GM23338 (cell line): Measurements from ENCODE around the gene RER1. TPM values are rescaled to one million over a fixed set of nuclear protein-coding genes. Genes with fewer than 3 reads are reported as not detected.
A peak's percentile ranks its signal among the peaks of the same experiment; 100 is the strongest.

Experiments
- ATAC-seq: fragments of 200-7000 bp; cut with Tn5 transposase; 3 replicates; pipeline ENCODE4 v1.9.1; 2020
- DNase-seq: peaks from one replicate; pipeline ENCODE4 v3.0.0-alpha.2; 2015; ENCODE audit warnings: low spot score
- H2AFZ ChIP-seq: fragments of 200-600 bp; sonication (generic); 2 replicates; pipeline ENCODE4 v1.8.0; 2016; ENCODE audit warnings: antibody characterized with exemption, mild to moderate bottlenecking, moderate library complexity
- H3F3A ChIP-seq: fragments of 200-600 bp; sonication (generic); replicated peaks from 2 replicates; pipeline ENCODE4 v1.8.0; 2017; ENCODE audit warnings: antibody characterized with exemption, mixed run types, low read depth
- H3K27ac ChIP-seq: fragments of 200-600 bp; sonication (generic); 2 replicates; pipeline ENCODE4 v1.6.1; 2016; ENCODE audit warnings: low read depth
- H3K27me3 ChIP-seq: fragments of 200-600 bp; sonication (generic); 2 replicates; pipeline ENCODE4 v1.8.0; 2016; ENCODE audit warnings: mild to moderate bottlenecking, mixed run types, moderate library complexity; ENCODE audit not compliant: insufficient read depth
- H3K36me3 ChIP-seq: fragments of 200-600 bp; sonication (generic); 2 replicates; pipeline ENCODE4 v1.8.0; 2016; ENCODE audit warnings: mild to moderate bottlenecking; ENCODE audit not compliant: insufficient read depth
- H3K4me1 ChIP-seq: fragments of 200-600 bp; sonication (generic); 2 replicates; pipeline ENCODE4 v1.8.0; 2016; ENCODE audit warnings: mild to moderate bottlenecking, moderate library complexity; ENCODE audit not compliant: insufficient read depth
- H3K4me2 ChIP-seq: fragments of 200-600 bp; sonication (generic); 2 replicates; pipeline ENCODE4 v1.7.1; 2017; ENCODE audit warnings: mixed run types
- H3K4me3 ChIP-seq: fragments of 200-600 bp; sonication (generic); 2 replicates; pipeline ENCODE4 v1.6.1; 2016; ENCODE audit warnings: mixed run types
- H3K79me2 ChIP-seq: fragments of 200-600 bp; sonication (generic); replicated peaks from 2 replicates; pipeline ENCODE4 v1.8.0; 2017; ENCODE audit warnings: mild to moderate bottlenecking; ENCODE audit not compliant: insufficient read depth
- H3K9me2 ChIP-seq: fragments of 200-600 bp; sonication (generic); 2 replicates; pipeline ENCODE4 v1.8.0; 2017; ENCODE audit not compliant: insufficient read depth
- H4K20me1 ChIP-seq: fragments of 200-600 bp; sonication (generic); replicated peaks from 2 replicates; pipeline ENCODE4 v1.8.0; 2017; ENCODE audit warnings: mild to moderate bottlenecking; ENCODE audit not compliant: insufficient read depth
- H3K27ac Mint-ChIP-seq: 2 replicates; pipeline ENCODE4 v1.8.0; 2020; ENCODE audit warnings: inconsistent platforms, mild to moderate bottlenecking, moderate library complexity, mixed read lengths
- H3K27me3 Mint-ChIP-seq: 3 replicates; pipeline ENCODE4 v1.8.0; 2022; ENCODE audit warnings: low read depth, mild to moderate bottlenecking, moderate library complexity, mixed read lengths, inconsistent platforms; ENCODE audit not compliant: insufficient read depth, poor library complexity
- H3K36me3 Mint-ChIP-seq: 3 replicates; pipeline ENCODE4 v1.8.0; 2021; ENCODE audit warnings: low read depth, mild to moderate bottlenecking, inconsistent platforms, moderate library complexity, mixed read lengths
- H3K4me1 Mint-ChIP-seq: 3 replicates; pipeline ENCODE4 v1.8.0; 2020; ENCODE audit warnings: mild to moderate bottlenecking, inconsistent platforms, mixed read lengths
- H3K4me3 Mint-ChIP-seq: 3 replicates; pipeline ENCODE4 v1.8.0; 2021; ENCODE audit warnings: moderate library complexity, mild to moderate bottlenecking, inconsistent platforms, mixed read lengths
- H3K9me3 Mint-ChIP-seq: 3 replicates; pipeline ENCODE4 v1.8.0; 2020; ENCODE audit warnings: moderate library complexity, mild to moderate bottlenecking, inconsistent platforms, mixed read lengths
- CREB1 ChIP-seq: fragments of 250-450 bp; sonication (Bioruptor Pico); IDR thresholded peaks from 2 replicates; pipeline ENCODE4 v1.5.0; 2020; ENCODE audit warnings: low read depth, mild to moderate bottlenecking, moderate library complexity
- ETS1 ChIP-seq: IDR thresholded peaks from 2 replicates; pipeline ENCODE4 v1.6.1; 2016; ENCODE audit warnings: antibody characterized with exemption
- EZH2 ChIP-seq: fragments of 200-600 bp; sonication (generic); IDR thresholded peaks from one replicate; pipeline ENCODE4 v1.8.0; 2017; ENCODE audit warnings: antibody characterized with exemption, mild to moderate bottlenecking, low read depth; ENCODE audit not compliant: unreplicated experiment
- EZH2phosphoT487 ChIP-seq: fragments of 200-600 bp; sonication (generic); IDR thresholded peaks from one replicate; pipeline ENCODE4 v1.8.1; 2018; ENCODE audit warnings: antibody characterized with exemption; ENCODE audit not compliant: unreplicated experiment
- POLR2AphosphoS5 ChIP-seq: IDR thresholded peaks from 2 replicates; pipeline ENCODE4 v1.6.1; 2016; ENCODE audit warnings: antibody characterized with exemption, low read depth
- REST ChIP-seq: IDR thresholded peaks from one replicate; pipeline ENCODE4 v1.6.1; 2018; ENCODE audit warnings: antibody characterized with exemption; ENCODE audit not compliant: unreplicated experiment
- ZNF114 ChIP-seq: fragments of 250-450 bp; sonication (Bioruptor Pico); IDR thresholded peaks from 2 replicates; pipeline ENCODE4 v1.5.0; 2020; ENCODE audit warnings: mild to moderate bottlenecking, moderate library complexity
- ZNF331 ChIP-seq: fragments of 250-450 bp; sonication (Bioruptor Pico); IDR thresholded peaks from 2 replicates; pipeline ENCODE4 v1.5.0; 2020; ENCODE audit warnings: low read depth, mild to moderate bottlenecking, moderate library complexity
- ZNF462 ChIP-seq: fragments of 250-450 bp; sonication (Bioruptor Pico); IDR thresholded peaks from 2 replicates; pipeline ENCODE4 v1.5.0; 2020; ENCODE audit warnings: mild to moderate bottlenecking, moderate library complexity
- polyA plus RNA-seq: library from polyadenylated mRNA; unstranded; fragments of >200 nt; fragmentation: Nextera tagmentation; extraction: Ambion mirVana; gene quantifications from 2 replicates; pipeline ENCODE4 v1.2.1, GENCODE V29; 2016
- total RNA-seq: library from RNA; depleted of rRNA; stranded (reverse); fragments of >200 nt; shearing (Covaris generic); gene quantifications from 2 replicates; pipeline ENCODE4 v1.2.3, GENCODE V29; 2014

Gene RER1
- total and polyA plus RNA-seq, 2 experiments from 2014 or later, result 58.4 to 99.5 TPM

- no peak for TF ChIP-seq ZNF114 (CRISPR knock-in tag)
- no peak for TF ChIP-seq ETS1
- no peak for TF ChIP-seq POLR2AphosphoS5
- TF ChIP-seq REST, result no peak
- no peak for TF ChIP-seq ZNF331 (CRISPR knock-in tag)
- TF ChIP-seq EZH2phosphoT487, result no peak
- no peak for TF ChIP-seq EZH2
- TF ChIP-seq CREB1 (CRISPR knock-in tag), result no peak
- no peak for TF ChIP-seq ZNF462 (CRISPR knock-in tag)
- H3K36me3 Mint-ChIP-seq, result peaks cover 15% of the 10 kb centered on the region; the same call in 2 of the 3 replicates
- no peaks in the 10 kb centered on the region for H3F3A ChIP-seq
- no peaks in the 10 kb centered on the region for H3K4me1 ChIP-seq
- DNase-seq (peak; percentile 47), ATAC-seq (peak; percentile 35; the same call in 2 of the 3 replicates)
- no peaks in the 10 kb centered on the region for H4K20me1 ChIP-seq
- peaks cover 10% of the 10 kb centered on the region; the same call in 2 of the 3 replicates for H3K9me3 Mint-ChIP-seq
- no peaks in the 10 kb centered on the region for H3K27me3 Mint-ChIP-seq
- H3K9me2 ChIP-seq, result no peaks in the 10 kb centered on the region
- no peaks in the 10 kb centered on the region for H3K79me2 ChIP-seq
- no peak overlapping the region for H3K4me2 ChIP-seq
- H3K27ac Mint-ChIP-seq, result no peak overlapping the region
- no peak overlapping the region; the same call in 2 of the 3 replicates for H3K4me3 Mint-ChIP-seq
- H3K36me3 ChIP-seq, result no peaks in the 10 kb centered on the region
- no peaks in the 10 kb centered on the region for H3K27me3 ChIP-seq
- no peak overlapping the region for H2AFZ ChIP-seq
- H3K4me1 Mint-ChIP-seq, result no peaks in the 10 kb centered on the region
- no peak overlapping the region for H3K4me3 ChIP-seq
- no peak overlapping the region for H3K27ac ChIP-seq
Observed at GRCh38 chr1:2368053-2368744, 23.4 kb upstream of the RER1 start.
